Fibroblast of lung (primary cell): ENCODE results near the gene OST4.

ENCODE experiments used
- EZH2 ChIP-seq: IDR thresholded peaks from 2 replicates; pipeline ENCODE4 v1.5.1; 2012; ENCODE audit warnings: low read length, control low read depth, mild to moderate bottlenecking; ENCODE audit errors: missing control alignments
- TF ChIP-seq, protein P1 (sequence below), 2 donors: IDR thresholded peaks in 1 of 2; conservative IDR thresholded peaks in 1 of 2; 1 replicate in 1 of 2; 2 replicates in 1 of 2; pipeline ENCODE4 v1.5.1; 2011 to 2012; ENCODE audit warnings: low read length in 2 of 2, control low read depth in 1 of 2, inconsistent platforms in 1 of 2, low read depth in 1 of 2, mild to moderate bottlenecking in 1 of 2

DNA sequence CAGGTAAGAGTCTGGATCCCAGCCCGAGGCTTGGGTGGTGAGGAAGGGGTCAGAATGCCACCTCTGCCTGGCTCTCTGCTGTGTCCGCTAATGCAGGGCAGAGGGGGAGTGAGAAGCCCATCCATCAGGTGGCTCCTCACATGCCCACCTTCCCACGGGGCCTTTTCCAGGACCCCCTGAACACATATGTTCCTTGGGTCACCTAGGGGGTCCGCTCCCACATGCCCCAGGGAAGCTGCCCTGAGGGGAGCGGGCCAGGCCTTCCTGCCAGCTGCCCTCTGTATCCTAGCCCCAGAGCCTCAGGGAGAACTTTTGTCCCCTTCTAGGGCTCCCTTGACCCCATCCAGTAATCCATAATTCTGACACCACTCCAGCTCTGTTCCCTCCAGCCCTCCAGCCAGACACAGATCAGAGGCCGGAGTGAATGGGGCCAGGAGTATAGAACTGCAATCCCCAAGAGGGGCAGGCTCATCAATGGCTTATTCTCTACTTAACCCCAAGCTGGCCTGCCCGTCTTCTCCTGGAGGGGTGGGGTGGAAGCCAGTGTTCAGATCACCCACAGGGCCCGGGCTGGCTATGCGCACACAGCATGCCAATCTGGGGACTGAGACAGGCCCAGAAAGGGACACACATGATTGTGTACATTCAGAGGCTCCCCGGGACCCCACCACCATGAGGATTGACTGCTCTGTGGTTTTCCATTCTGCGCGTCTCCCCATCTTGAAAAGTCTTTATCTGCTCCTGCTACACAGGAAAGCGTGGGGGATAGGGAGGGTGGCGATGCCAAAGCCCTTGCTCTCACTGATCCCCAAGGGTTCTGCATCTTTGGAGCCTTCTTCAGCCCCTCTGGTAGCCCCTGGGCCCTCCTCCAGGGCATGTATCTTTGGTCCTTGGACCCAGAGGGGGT lies 8.0 kb upstream of the OST4 start:
- TF ChIP-seq, protein P1, sequence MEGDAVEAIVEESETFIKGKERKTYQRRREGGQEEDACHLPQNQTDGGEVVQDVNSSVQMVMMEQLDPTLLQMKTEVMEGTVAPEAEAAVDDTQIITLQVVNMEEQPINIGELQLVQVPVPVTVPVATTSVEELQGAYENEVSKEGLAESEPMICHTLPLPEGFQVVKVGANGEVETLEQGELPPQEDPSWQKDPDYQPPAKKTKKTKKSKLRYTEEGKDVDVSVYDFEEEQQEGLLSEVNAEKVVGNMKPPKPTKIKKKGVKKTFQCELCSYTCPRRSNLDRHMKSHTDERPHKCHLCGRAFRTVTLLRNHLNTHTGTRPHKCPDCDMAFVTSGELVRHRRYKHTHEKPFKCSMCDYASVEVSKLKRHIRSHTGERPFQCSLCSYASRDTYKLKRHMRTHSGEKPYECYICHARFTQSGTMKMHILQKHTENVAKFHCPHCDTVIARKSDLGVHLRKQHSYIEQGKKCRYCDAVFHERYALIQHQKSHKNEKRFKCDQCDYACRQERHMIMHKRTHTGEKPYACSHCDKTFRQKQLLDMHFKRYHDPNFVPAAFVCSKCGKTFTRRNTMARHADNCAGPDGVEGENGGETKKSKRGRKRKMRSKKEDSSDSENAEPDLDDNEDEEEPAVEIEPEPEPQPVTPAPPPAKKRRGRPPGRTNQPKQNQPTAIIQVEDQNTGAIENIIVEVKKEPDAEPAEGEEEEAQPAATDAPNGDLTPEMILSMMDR (conservative IDR thresholded peaks at IDR 0.05 in 1 of 2, IDR thresholded peaks at IDR 0.05 in 1 of 2; ENCODE audit: low read depth in 1 of 2, low read length in 2 of 2), result no peak
- TF ChIP-seq EZH2, result no peak
